HEK293T (cell line): ENCODE data around the gene PNISR.

Experiments used
- ARNT ChIP-seq: fragments of 450-650 bp; IDR thresholded peaks from 2 replicates; pipeline ENCODE4 v1.6.1; 2017; ENCODE audit warnings: mild to moderate bottlenecking
- BHLHE40 ChIP-seq: fragments of 450-650 bp; IDR thresholded peaks from 2 replicates; pipeline ENCODE4 v1.6.1; 2016; ENCODE audit warnings: mild to moderate bottlenecking, moderate library complexity, borderline replicate concordance
- ELF4 ChIP-seq: fragments of 450-650 bp; IDR thresholded peaks from 2 replicates; pipeline ENCODE4 v1.6.1; 2017; ENCODE audit warnings: antibody characterized with exemption
- FOXA1 ChIP-seq: fragments of 450-650 bp; IDR thresholded peaks from 2 replicates; pipeline ENCODE4 v1.6.1; 2016; ENCODE audit warnings: mild to moderate bottlenecking
- FOXK2 ChIP-seq: fragments of 450-650 bp; IDR thresholded peaks from 2 replicates; pipeline ENCODE4 v1.6.1; 2016; ENCODE audit warnings: mild to moderate bottlenecking
- HDGF ChIP-seq: fragments of 450-650 bp; IDR thresholded peaks from 2 replicates; pipeline ENCODE4 v1.6.1; 2017; ENCODE audit warnings: antibody characterized with exemption, borderline replicate concordance
- L3MBTL2 ChIP-seq: fragments of 450-650 bp; conservative IDR thresholded peaks from 2 replicates; pipeline ENCODE4 v1.6.1; 2016; ENCODE audit warnings: mild to moderate bottlenecking
- LEF1 ChIP-seq: fragments of 450-650 bp; IDR thresholded peaks from 2 replicates; pipeline ENCODE4 v1.6.1; 2017; ENCODE audit warnings: mild to moderate bottlenecking, borderline replicate concordance
- NFRKB ChIP-seq: fragments of 450-650 bp; IDR thresholded peaks from 2 replicates; pipeline ENCODE4 v1.6.1; 2016; ENCODE audit warnings: mild to moderate bottlenecking, moderate library complexity
- SP1 ChIP-seq: fragments of 450-650 bp; IDR thresholded peaks from 2 replicates; pipeline ENCODE4 v1.6.1; 2017
- ZNF384 ChIP-seq: fragments of 450-650 bp; IDR thresholded peaks from 2 replicates; pipeline ENCODE4 v1.6.1; 2016

DNA sequence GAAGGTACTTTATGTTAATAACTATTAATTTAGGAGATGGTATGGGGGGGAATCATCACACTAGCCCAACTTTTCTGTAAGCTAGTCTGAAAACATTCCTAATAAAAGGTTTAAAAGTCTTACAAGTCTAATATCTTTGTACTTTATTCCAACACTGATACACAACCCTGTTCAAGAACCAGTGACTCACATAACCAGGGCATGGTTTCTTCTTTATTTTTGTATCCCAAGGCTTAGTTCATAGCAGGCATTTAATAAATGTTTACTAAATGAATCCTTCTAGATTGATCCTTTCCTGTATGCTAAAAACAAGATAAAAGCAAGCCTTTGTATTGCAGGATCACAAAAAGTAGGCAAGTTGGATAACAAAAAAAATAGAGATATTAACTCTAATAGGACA, 9.7 kb downstream of the PNISR start:
- no peak for TF ChIP-seq ELF4
- no peak for TF ChIP-seq LEF1
- TF ChIP-seq FOXA1: no peak
- TF ChIP-seq BHLHE40: no peak
- TF ChIP-seq L3MBTL2: no peak
- TF ChIP-seq HDGF: no peak
- TF ChIP-seq ARNT: no peak
- no peak for TF ChIP-seq FOXK2
- TF ChIP-seq SP1: no peak
- no peak for TF ChIP-seq NFRKB
- TF ChIP-seq ZNF384: no peak
